HepG2 (cell line): ENCODE measurements around the gene E2F3. TPM values are rescaled to one million over a fixed set of nuclear protein-coding genes. Genes with fewer than 3 reads are reported as not detected.
"Not testable (repeated sequence)": the region's sequence is repeated elsewhere in the genome, so short reads cannot be mapped to it uniquely, and the experiment has no call there.

Source experiments
- ATAC-seq: fragments of 200-7000 bp; cut with Tn5 transposase; 3 replicates; pipeline ENCODE4 v1.9.1; 2020; ENCODE audit warnings: mild to moderate bottlenecking, moderate library complexity
- BruUV-seq: library from RNA; stranded (reverse); fragments of 400-500 nt; replicated peaks from 2 replicates; lab custom pipeline; 2021; lab: Mats Ljungman, UMichigan
- CTCF ChIA-PET: fragments of 300-600 bp; formaldehyde crosslinking; extraction: SDS; loops from one replicate; lab custom pipeline; 2021; ENCODE audit warnings: low total read pairs, inconsistent platforms, low intra/inter-chr PET ratio; lab: Yijun Ruan, JAX
- POLR2A ChIA-PET: fragments of 350-600 bp; sonication (Branson Sonifier 250); formaldehyde crosslinking; loops from one replicate; lab custom pipeline; 2020; ENCODE audit warnings: antibody characterized with exemption, inconsistent platforms; lab: Yijun Ruan, JAX
- DNase-seq: peaks from one replicate; pipeline ENCODE4 v3.0.0-alpha.2; 2015; ENCODE audit warnings: low spot score
- FAIRE-seq: peaks from 3 replicates; lab custom pipeline; 2011; peaks lifted over from hg19 to GRCh38; lab: Jason Lieb, UNC
- H2AFZ ChIP-seq: one replicate; pipeline ENCODE4 v1.6.1; 2011; ENCODE audit warnings: low read length, inconsistent platforms
- H3K27ac ChIP-seq: fragments of 300-600 bp; 3 replicates; pipeline ENCODE4 v1.8.0; 2011; ENCODE audit warnings: mixed run types, mild to moderate bottlenecking, mixed read lengths, low read length, inconsistent platforms; ENCODE audit not compliant: insufficient read depth; ENCODE audit errors: extremely low read length
- H3K27me3 ChIP-seq, 2 experiments: fragments of 200-600 bp in 1 of 2; 2 replicates in 1 of 2; 3 replicates in 1 of 2; pipeline versions ENCODE4 v1.6.0 to v1.8.0; 2011; ENCODE audit warnings: low read length in 2 of 2, mild to moderate bottlenecking in 2 of 2, moderate library complexity in 2 of 2, inconsistent platforms in 1 of 2; ENCODE audit not compliant: insufficient read depth in 2 of 2, control insufficient read depth in 1 of 2
- H3K36me3 ChIP-seq, 2 experiments: fragments of 200-600 bp in 1 of 2; replicated peaks in 1 of 2; 2 replicates in 1 of 2; 3 replicates in 1 of 2; pipeline versions ENCODE4 v1.5.1 to v1.8.0; 2011; ENCODE audit warnings: low read length in 2 of 2, inconsistent platforms in 1 of 2; ENCODE audit not compliant: insufficient read depth in 2 of 2, control insufficient read depth in 1 of 2
- H3K4me1 ChIP-seq: 2 replicates; pipeline ENCODE4 v1.5.1; 2012; ENCODE audit warnings: low read length, inconsistent platforms; ENCODE audit not compliant: insufficient read depth
- H3K4me2 ChIP-seq: 2 replicates; pipeline ENCODE4 v1.6.0; 2011; ENCODE audit warnings: low read depth, low read length, inconsistent platforms
- H3K4me3 ChIP-seq, 3 experiments: fragments of 200-600 bp in 1 of 3; sonication (generic), shearing (Covaris generic) in 1 of 3; replicated peaks in 1 of 3; 2 replicates each; pipeline ENCODE4 v1.5.1; 2011 to 2016; ENCODE audit warnings: low read length in 3 of 3, inconsistent platforms in 2 of 3, low read depth in 2 of 3, mild to moderate bottlenecking in 2 of 3, control low read depth in 1 of 3, mixed read lengths in 1 of 3; ENCODE audit not compliant: insufficient read depth in 1 of 3
- H3K79me2 ChIP-seq: one replicate; pipeline ENCODE4 v1.6.1; 2011; ENCODE audit warnings: low read length, inconsistent platforms; ENCODE audit not compliant: insufficient read depth
- H3K9ac ChIP-seq: 2 replicates; pipeline ENCODE4 v1.6.0; 2011; ENCODE audit warnings: mild to moderate bottlenecking, low read depth, low read length, inconsistent platforms; ENCODE audit not compliant: insufficient read depth
- H3K9me3 ChIP-seq: 2 replicates; pipeline ENCODE4 v1.5.1; 2012; ENCODE audit warnings: mild to moderate bottlenecking, low read length
- H4K20me1 ChIP-seq: 2 replicates; pipeline ENCODE4 v1.6.0; 2011; ENCODE audit warnings: inconsistent platforms, mild to moderate bottlenecking, low read length, moderate library complexity; ENCODE audit not compliant: insufficient read depth
- HDAC1 ChIP-seq: sonication (generic); formaldehyde crosslinking; IDR thresholded peaks from 2 replicates; pipeline ENCODE4 v1.5.1; 2020; ENCODE audit warnings: mild to moderate bottlenecking, missing genetic modification reagents
- KLF11 ChIP-seq: IDR thresholded peaks from 2 replicates; pipeline ENCODE4 v1.6.1; 2016; ENCODE audit warnings: missing compliant biosample characterization
- NONO ChIP-seq, 2 experiments: fragments of 450-650 bp in 1 of 2; sonication (generic) in 1 of 2; formaldehyde crosslinking in 1 of 2; IDR thresholded peaks in 1 of 2; conservative IDR thresholded peaks in 1 of 2; 2 replicates each; pipeline versions ENCODE4 v1.6.1 to v1.8.0; 2017 to 2022; ENCODE audit warnings: mild to moderate bottlenecking in 1 of 2, missing genetic modification reagents in 1 of 2, moderate library complexity in 1 of 2
- PHF8 ChIP-seq: sonication (generic); formaldehyde crosslinking; IDR thresholded peaks from 2 replicates; pipeline ENCODE4 v1.5.0; 2020; ENCODE audit warnings: missing genetic modification reagents
- RFXAP ChIP-seq: sonication (generic); formaldehyde crosslinking; IDR thresholded peaks from 2 replicates; pipeline ENCODE4 v1.4.0; 2020; ENCODE audit warnings: missing genetic modification reagents, borderline replicate concordance
- ZNF446 ChIP-seq: sonication (generic); formaldehyde crosslinking; IDR thresholded peaks from 2 replicates; pipeline ENCODE4 v1.5.0; 2020; ENCODE audit warnings: mild to moderate bottlenecking, missing genetic modification reagents
- ZNF674 ChIP-seq: sonication (generic); formaldehyde crosslinking; IDR thresholded peaks from 2 replicates; pipeline ENCODE4 v1.5.0; 2020; ENCODE audit warnings: low read depth, mild to moderate bottlenecking, missing genetic modification reagents
- WGBS: methylation state at CpG from one replicate; pipeline ENCODE4 v1.1.6; 2017; ENCODE audit warnings: low lambda C conversion rate; 5-methylcytosine and 5-hydroxymethylcytosine counted together
- in situ Hi-C: cut with HindIII; loops from 2 replicates; pipeline ENCODE4 v1.10.0; 2017; ENCODE audit warnings: low pct_unique_long_range_greater_than_20kb; ENCODE audit not compliant: extremely low pct_ligation_motif_present
- intact Hi-C: fragments of 100-400 bp; cut with micrococcal nuclease; formaldehyde crosslinking; loops from one replicate; pipeline ENCODE4 v1.10.0; 2022; ENCODE audit not compliant: unreplicated experiment
- polyA plus RNA-seq, 8 experiments: library from polyadenylated mRNA; depleted of rRNA in 3 of 8; stranded (reverse) in 7 of 8; unstranded in 1 of 8; fragments of >200 nt; fragmentation: Illumina TruSeq in 4 of 8; extraction: Trizol in 4 of 8; gene quantifications; 2 replicates each; pipeline versions ENCODE4 v1.2.1 to v1.2.3, GENCODE V29; 2011 to 2016; ENCODE audit warnings: low read depth in 4 of 8, missing spikeins in 1 of 8, mixed read lengths in 1 of 8; ENCODE audit not compliant: insufficient read depth in 1 of 8
- total RNA-seq, 5 experiments: library from RNA; depleted of rRNA; stranded (reverse); fragments of >200 nt; fragmentation: Illumina TruSeq; extraction: Trizol; gene quantifications; 2 replicates each; pipeline ENCODE4 v1.2.3, GENCODE V29; 2016; ENCODE audit warnings: low read depth in 1 of 5

E2F3 gene
- total and polyA plus RNA-seq, 2 of the 13 experiments (the other 11 are each of a cell fraction or from before 2014, with no cell fraction given): 8.5 to 12.7 TPM

- peaks cover 18% of the 10 kb centered on the region for H3K79me2 ChIP-seq
- H3K27ac ChIP-seq: no peak overlapping the region
- FAIRE-seq: no peak
- TF ChIP-seq PHF8 (CRISPR knock-in tag): no peak
- no peak for TF ChIP-seq ZNF446 (CRISPR knock-in tag)
- no peak for TF ChIP-seq NONO (IDR thresholded peaks at IDR 0.05)
- TF ChIP-seq NONO (CRISPR knock-in tag; conservative IDR thresholded peaks at IDR 0.05): no peak
- TF ChIP-seq RFXAP (CRISPR knock-in tag): no peak
- no peak for TF ChIP-seq ZNF674 (CRISPR knock-in tag)
- TF ChIP-seq HDAC1 (CRISPR knock-in tag): no peak
- no peak for TF ChIP-seq KLF11
- TF ChIP-seq, all 625 proteins: peak for 0
- H3K36me3 ChIP-seq: peaks cover 0 to 21% of the 10 kb centered on the region in 2 experiments; a peak in 3 of 5 replicates
- no peaks in the 10 kb centered on the region for H4K20me1 ChIP-seq
- no peak overlapping the region for H3K9ac ChIP-seq
- POLR2A ChIA-PET: interaction anchor here (1.2 kb wide), 1 partner anchor 60 kb away, joined by 3 read pairs; no protein-coding TSS in a partner anchor
- in situ Hi-C loops (no loop called here), intact Hi-C loops (no loop called here)
- no peaks in the 10 kb centered on the region for H3K4me1 ChIP-seq
- no peaks in the 10 kb centered on the region for H3K9me3 ChIP-seq
- H2AFZ ChIP-seq: no peak overlapping the region
- BruUV-seq: no TSS peak
- CTCF ChIA-PET: no interaction called here
- ATAC-seq (no peak), DNase-seq (no peak)
- H3K27me3 ChIP-seq: no peaks in the 10 kb centered on the region
- no peak overlapping the region for H3K4me2 ChIP-seq
- 92% methylated on average over 4 of the region's 4 CpGs for WGBS
- no peak overlapping the region for H3K4me3 ChIP-seq
These were observed 63.2 kb downstream of the E2F3 start for GRCh38 chr6:20464847-20465246.

GRCh38 chr6:20465616-20466015 lies 63.9 kb downstream of the E2F3 start:
- H2AFZ ChIP-seq, FAIRE-seq, DNase-seq, H3K9ac ChIP-seq, ATAC-seq, H4K20me1 ChIP-seq, CTCF ChIA-PET, POLR2A ChIA-PET, H3K4me1 ChIP-seq, H3K27me3 ChIP-seq, intact Hi-C loops, H3K27ac ChIP-seq, BruUV-seq, H3K9me3 ChIP-seq, H3K4me3 ChIP-seq, H3K4me2 ChIP-seq, in situ Hi-C loops: not testable (repeated sequence)
- WGBS: 98% methylated on average over 4 of the region's 4 CpGs
- H3K36me3 ChIP-seq: peaks cover 0 to 21% of the 10 kb centered on the region in 2 experiments; a peak in 3 of 5 replicates
- H3K79me2 ChIP-seq: peaks cover 13% of the 10 kb centered on the region
